HG02970 (cell line): ENCODE data around the gene PRKN.

Source experiments
- ATAC-seq: cut with Tn5 transposase; IDR thresholded peaks from one replicate; pipeline ENCODE4 v1.9.1; 2021; ENCODE audit warnings: mild to moderate bottlenecking, moderate library complexity, moderate number of reproducible peaks; ENCODE audit not compliant: unreplicated experiment, low FRiP score

Gene PRKN

DNA sequence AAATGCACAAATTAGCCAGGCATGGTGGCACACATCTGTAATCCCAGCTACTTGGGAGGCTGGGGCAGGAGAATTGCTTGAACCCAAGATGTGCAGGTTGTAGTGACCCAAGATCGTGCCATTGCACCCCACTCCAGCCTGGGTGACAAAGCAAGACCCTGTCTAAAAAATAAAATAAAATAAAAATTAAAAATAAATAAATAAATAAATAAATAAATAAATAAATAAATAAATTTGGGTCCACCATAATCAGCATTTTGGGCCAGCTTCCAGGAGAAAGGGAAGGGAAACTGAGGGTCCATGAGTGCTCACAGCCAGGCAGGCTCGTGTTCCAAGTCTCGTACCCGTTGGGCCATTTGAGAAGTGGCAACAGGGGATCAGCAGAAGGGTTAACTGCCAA lies 1322.1 kb downstream of the PRKN start:
- no peak for ATAC-seq

DNA sequence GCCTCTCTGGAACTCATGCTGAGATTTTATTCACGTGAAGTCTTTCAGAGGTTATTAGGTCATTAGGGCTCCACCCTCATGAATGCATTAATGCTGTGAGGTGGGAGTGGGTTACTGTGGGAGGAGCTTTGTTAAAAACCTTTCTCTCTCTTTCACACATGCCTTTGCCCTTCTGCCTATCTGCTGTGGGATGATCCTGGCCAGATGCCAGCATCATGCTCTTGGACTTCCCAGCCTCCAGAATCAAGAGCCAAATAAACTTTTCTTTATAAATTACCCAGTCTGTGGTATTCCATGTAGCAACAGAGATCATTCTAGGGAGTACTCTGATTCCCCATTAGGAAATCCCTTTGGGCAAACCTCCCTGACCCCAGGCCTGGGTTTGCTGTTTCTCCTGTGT lies 1323.8 kb downstream of the PRKN start:
- ATAC-seq = no peak

DNA sequence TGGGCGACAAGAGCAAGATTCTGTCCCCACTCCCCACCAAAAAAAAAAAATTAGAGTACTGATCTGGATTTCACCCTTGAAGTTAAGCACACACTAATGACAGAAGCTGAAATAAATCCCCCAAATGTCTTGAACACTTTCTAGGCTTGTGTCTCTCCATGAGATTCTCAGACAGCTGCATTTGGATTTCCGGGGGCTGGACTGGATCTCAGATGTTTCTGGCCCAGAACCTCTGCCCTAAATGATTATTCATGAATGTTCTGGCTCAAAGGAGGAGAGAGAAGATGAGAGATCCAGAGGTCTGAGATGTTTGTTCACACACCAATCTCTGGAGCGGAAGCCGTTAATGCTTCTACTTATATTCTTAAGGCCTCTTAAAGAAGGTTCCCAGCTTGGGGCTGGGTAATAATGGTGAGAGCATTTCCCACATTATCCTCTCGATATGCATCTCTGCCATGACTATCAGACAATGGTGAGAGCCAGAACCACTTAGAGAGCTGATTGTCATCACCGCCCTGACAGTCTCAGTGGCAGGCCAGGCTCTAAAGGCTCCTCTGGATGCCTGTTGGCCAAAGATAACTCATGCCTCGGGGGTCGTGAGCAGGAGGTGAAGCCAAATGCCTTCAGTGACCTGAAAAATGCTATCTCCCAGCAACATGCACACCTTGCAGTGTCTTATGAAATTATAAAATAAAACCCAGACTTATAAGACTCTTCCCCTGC lies 1325.8 kb downstream of the PRKN start:
- ATAC-seq = no peak

DNA sequence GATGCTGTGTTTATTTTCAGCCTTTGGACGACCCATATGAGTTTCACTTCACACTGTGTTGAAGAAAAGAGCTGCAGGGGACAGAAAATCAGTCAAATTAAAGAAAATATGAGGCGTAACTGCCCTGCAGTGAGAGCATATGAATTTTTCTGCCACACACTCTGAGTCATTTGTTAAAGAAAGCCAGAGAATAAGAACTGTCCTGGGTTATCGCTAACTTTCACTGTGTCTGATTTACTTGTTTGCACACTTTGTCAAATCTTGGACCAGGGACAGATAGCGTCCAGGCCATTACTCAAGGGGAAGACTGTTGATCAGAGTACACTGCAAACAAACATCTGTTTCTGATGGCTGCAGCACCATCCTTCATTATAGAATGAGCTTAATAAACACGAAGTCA lies 1326.9 kb downstream of the PRKN start:
- no peak for ATAC-seq

DNA sequence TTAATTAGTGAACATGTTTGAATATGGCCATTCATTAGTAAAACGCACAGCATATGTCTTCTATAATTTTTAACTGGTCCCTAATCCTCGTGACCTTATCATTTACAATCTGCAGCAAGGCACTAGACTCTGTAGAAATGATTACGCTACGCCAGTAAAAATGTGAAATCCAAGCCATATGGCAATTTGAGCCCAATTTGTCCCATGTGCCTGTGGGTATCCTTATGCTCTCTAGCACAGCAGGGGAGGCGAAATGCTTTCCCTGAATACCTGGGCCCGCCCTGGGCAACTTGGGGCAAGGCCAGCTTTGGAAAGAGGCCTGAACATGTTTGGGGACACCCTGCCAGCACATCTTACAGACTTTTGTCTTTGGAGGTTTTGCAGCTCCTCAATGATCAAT lies 1331.0 kb downstream of the PRKN start:
- ATAC-seq = no peak

DNA sequence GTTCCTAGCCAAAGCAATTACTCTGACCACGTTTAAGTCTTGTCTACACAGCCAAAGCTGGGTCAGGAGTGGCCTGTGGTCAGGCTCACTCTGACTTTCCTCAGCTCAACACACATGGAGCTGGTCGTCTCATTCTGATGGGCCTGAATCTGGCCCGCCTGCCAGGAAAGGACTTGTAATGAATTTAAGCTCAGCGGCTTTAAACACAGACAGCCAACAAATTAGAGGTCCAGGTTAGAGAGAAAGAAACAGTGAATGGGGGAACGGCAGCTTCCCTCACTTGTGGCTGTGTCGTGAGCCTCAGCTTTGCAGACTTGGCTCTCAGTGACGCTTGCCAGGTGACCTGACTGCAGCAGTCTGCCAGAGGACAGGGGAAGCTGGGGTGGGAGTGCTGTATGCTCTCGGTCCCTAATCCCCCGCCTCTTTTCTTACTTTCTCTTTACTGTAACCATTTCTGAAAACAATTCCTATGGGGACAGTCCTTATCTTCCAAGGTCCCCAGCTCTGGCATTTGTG lies 1331.8 kb downstream of the PRKN start:
- ATAC-seq = no peak

DNA sequence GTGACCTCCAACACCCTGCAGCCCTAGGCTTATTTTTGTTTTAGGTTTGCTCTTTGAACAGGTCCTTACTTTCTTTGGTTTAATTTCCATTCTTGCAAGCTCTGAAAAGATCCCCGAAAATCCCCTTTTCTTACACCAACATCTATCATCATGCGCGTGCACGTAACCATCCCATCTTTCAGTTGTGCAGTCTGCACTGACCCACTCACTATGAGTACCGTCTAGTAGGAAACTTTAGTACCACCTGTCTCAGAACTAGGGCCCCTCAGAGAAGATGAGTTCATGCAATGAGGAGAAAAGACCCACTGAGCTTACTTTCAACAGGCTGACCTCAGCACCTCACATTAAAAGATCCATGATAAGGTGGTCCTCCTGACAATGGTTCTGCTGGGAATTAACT lies 1333.1 kb downstream of the PRKN start:
- ATAC-seq = no peak

DNA sequence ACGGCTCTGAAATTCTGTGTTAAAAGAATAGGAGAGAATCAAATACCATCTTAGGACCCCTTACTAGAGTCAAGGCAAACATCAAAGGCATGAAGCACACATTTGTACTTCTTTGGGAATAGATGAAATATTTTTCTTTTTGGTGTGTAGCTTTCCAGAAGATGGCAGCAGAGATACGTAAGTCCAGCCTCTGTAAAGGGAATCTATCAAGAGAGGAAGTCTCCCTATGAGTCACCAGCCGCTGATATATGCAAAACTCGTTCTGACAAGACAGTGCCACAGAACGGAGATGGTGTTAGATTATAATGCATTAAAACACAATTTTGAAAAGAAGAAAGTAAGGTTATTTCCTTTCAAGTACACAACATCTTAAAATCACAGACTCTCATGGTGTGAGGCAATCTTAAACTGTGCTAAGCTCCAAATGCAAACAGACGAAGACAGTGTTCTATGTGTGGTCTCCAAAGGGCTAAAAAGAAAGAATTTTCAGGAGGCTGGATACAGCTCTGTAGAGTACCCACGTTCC lies 1333.7 kb downstream of the PRKN start:
- ATAC-seq = peak; percentile 99

DNA sequence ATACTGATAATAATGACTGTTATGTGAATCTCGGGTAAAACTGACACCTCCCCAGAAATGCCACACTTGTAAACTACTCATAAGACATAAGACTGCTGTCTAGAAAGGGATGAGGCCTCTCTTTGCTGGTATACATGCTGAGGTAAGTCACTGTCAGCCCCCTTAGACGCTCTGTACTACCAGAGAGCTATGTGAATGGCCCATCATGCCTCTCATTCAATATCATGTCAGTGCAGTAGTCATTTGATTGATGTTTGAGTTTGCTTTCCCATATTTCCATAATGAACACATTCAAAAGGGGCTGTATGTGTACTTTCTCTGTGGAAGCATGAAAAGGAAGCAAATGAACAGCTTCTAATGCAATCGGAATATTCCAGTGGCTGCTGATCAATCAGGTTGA lies 1334.3 kb downstream of the PRKN start:
- ATAC-seq = no peak

DNA sequence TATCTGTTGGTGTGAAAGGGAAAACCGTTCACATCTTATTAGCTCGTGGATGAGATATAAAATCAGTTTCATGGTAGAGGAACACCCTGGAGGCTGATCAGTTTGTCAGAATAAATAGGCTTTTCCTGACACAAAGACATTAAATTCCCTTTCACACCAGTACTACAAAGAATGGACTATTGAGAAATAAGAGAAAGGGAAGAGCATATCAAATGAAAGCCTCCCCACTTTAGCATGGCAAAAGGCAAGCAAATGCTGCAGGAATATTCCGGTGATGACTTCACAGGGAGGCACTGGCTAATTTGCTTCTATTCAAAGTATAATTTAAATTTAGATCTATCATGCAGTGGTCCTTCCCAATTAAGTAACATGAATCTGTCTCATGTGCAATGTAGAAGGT lies 1337.8 kb downstream of the PRKN start:
- no peak for ATAC-seq

DNA sequence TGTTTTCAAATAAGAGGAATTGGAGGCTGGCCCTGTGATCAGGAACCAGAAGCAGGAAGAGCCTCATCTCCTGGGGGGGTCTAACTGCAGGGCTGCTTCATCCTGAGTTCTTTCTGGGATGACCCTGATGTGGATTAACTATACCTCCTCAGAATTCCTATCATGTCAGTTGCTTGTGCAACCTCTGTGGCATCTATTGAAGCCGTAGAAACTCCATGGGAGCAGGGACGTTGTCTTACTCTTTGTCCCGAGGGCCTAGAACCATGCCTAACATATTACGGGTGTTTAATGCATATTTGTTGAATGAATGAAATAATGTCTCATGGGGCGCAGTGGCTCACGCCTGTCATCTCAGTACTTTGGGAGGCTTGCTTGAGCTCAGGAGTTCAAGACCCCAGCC lies 1343.6 kb downstream of the PRKN start:
- ATAC-seq = no peak

DNA sequence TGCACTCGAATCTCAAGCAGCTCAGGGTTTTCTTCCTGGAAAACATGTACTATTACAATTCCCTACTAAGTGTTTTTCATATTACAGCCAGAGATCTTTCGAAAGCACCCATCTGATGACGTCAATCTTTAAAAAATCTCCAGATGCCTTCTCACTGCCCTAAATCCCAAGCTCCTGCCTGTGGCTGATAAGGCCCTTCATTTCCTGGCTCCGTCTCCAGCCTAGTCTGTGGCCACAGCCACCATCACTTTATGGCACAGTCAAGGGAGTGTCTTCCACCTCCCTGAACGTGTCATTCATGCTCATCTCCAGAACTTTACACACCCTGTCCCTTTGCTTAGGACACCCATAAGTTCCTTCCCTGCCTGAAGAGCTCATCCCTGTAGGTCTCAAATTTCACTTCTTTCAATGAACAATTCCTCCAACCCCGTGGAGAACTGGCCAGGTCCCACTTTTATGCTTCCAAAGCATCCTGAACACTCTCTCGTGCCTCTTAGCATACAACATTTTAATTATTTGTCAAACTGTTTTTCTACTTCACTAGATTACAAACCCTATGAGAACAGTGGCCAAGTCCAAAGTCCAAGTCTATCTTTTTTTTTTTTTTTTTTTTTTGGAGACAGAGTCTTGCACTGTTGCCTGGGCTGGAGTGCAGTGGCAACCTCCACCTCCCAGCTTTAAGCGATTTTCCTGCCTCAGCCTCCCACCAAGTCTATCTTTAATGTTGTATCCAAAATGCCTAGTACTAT lies 1347.6 kb downstream of the PRKN start:
- no peak for ATAC-seq

DNA sequence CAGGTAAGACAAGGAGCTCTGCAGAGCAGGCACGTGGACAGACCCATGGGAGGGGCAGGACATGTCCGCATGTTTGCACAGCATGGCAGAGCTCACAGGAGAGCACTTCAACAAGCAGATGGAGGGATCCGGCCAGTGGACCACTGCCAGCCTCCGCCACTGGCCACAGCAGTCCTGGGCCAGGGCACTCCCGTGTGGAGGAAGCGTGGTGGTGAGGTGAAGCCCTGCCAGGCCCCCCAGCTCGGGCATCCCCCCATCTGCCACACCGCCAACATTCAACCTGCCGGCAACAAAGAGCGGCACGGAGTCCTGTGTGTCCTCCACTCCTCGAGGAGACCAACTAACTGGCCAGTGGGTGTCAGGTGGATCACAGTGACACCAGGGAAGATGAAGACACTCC lies 1349.5 kb downstream of the PRKN start:
- ATAC-seq = no peak

DNA sequence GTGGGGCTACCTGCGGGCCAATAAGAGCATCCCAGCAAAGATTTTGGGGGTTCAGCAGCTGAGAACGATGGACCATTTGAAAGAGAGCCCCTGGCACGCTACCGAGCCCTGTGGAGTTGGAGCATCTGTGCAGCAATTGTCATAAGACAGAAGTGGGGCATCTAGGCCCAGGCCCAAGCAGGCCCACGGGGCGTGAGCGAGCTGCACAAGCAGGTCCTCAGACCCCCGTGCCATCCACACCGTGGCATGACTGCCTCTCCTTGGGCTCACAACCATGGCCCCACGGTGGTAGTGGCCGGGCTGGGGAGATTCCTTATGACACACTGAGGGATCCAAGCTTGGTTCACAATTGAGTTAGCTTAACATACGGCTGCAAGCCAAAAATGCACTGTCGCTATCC lies 1350.5 kb downstream of the PRKN start:
- ATAC-seq = no peak

DNA sequence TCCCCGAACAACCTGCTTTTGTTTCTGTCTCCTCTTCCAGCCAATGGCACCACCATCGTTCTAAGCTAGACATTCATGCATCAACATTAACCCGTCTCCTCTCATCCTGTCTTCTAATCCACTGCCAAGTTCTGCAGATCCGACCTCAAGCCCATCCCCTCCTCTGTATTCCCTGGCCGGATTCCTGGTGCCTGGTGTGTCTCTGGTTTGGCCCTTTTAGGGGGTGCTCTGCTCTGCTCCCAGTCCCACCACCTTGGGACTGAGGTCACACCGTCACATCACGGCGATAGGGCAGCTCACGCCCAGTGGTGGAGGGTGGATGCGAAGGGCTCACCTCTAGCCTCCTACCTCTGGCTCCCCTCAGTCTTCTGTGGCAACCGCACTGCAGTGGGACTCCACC lies 1351.2 kb downstream of the PRKN start:
- no peak for ATAC-seq

DNA sequence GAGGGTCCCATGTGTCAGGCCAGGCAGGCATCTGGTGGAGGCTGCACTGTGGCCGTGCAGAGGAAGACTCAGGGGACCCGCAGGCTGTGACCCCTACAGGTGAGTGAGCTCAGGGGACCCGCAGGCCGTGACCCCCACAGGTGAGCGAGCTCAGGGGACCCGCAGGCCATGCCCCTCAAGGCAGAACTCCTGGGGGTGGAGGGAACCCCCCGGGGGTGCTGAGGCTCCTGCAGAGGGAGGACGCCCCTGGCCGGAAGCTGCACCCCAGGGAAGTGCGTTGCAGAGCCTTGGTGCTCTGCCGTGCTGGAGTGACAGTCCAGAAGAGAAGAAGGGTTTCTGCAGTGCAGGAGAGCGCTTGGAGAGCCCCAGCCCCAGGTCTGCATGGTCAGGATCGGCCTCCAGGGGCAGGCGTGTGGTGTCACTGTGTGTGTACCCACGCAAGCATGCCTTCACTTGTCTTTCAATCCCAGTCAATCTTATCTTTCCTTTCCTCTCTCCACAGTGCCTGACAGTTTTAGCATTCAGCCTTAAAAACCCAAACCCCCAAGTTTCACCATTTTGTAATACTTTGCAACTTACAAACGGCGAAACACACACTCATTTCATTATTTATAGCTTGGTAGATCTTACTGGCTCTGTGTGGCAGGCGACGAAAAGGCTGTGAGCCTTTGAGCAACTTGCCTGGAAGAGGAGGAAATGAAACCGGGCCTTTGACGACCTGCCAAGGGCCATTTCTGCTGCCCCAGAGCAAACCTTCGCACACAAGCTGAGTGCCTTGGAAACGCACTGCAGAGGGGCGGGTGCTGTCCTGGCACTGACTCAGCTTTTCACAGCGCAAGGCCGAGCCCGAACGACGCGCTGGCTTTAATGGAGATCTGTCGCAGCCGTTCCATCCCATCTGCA lies 1352.3 kb downstream of the PRKN start:
- no peak for ATAC-seq

DNA sequence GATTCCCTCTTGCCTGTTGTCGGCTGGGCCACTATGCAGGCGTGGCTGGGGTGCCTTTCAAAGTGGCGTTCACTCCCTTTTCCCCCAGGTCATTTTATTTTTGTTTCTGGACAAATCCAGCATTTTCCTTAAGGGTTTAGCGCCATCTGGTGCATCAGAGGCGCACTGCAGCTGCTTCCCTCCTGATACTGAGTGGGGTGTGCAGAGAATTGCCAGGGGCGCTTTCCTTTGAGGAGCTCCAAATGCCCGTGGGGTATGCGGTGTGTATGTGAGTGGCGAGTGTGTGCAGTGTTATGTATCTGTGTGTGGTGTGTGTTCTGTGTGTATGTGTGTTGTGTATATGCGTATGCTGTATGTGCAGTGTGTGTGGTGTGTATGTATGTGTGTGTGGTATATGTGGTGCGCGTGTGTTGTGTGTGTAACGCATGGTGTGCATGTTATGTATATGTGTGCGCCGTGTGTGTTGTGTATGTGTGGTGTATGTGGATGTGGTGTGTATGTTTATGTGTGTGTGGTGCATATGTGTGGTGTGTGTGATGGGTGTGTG lies 1353.6 kb downstream of the PRKN start:
- ATAC-seq = no peak

DNA sequence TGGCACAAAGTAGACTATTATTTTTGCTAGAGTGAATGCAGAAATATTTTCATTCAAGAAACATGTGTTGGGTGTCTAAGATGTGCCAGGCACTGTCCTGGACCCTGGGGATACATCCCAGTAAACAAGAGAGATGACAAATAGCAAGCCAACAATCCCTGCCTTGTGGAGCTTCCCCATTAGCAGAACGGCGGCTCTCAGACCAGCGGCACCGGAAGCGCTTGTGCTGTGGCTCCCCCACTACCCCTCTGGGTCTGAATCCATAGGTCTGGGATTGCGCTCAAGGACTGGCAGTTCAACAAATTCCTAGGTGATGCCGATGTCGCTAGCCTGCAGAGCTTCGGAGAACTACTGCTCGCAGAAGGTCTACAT lies 1355.2 kb downstream of the PRKN start:
- no peak for ATAC-seq

DNA sequence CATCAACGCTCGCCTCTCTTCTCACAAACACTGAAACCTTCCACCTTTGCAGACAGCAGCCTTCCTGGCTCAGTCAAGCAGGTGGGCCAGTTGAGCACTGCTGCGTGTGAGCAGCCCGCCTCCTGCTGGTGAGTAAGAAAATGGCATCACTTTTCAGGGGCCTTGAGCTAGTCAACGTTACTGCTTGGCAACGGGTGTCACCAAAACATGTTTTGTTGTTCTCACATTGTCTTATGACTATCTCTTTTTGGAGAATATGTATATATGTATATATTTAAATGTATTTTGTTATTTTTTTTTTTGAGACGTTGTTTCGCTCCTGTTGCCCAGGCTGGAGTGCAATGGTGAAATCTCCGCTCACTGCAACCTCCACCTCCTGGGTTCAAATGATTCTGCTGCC lies 1356.7 kb downstream of the PRKN start:
- ATAC-seq = peak; percentile 89

DNA sequence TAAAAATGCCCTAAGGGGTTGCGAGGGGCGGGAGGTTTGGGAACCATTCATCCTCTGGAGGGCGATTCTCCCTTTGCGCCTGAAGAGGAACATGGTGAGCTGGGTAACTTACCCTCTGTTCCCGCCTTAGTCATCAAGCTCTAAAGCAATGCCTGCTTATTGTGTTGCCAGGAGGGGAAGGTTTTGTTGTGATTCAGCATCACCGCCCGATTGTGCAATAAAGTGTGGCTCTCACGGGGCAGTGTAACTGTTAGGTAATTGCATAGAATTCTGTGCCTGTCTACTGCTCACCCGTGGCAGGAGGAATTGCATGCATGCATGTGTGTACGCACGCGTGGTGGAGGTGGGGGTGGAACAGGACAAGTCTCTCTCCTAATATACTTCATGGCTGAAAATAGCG lies 1358.2 kb downstream of the PRKN start:
- ATAC-seq = no peak

DNA sequence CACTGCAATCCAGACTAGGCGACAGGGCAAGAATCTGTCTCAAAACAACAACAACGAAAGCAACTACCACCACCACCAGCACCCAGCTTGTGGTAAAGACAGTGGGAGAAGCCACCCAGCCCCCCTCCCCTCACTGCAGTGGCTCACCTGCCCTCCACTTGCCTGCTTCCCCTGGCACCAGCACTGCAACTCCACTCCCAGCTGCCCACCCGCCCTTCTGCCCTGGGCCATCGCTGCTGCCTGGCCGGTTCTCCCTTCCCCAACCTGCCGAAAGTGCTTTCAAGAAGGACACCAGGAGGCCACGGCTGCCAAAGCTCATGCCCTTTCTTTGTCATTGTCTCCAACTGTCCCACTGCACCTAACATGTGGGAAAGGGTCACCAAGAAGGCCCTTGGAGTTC lies 1359.1 kb downstream of the PRKN start:
- no peak for ATAC-seq
